ENCODE measurements around the gene OBP2B.
"Not testable (repeated sequence)": the region's sequence is repeated elsewhere in the genome, so short reads cannot be mapped to it uniquely, and the experiment has no call there.

Gene OBP2B

DNA sequence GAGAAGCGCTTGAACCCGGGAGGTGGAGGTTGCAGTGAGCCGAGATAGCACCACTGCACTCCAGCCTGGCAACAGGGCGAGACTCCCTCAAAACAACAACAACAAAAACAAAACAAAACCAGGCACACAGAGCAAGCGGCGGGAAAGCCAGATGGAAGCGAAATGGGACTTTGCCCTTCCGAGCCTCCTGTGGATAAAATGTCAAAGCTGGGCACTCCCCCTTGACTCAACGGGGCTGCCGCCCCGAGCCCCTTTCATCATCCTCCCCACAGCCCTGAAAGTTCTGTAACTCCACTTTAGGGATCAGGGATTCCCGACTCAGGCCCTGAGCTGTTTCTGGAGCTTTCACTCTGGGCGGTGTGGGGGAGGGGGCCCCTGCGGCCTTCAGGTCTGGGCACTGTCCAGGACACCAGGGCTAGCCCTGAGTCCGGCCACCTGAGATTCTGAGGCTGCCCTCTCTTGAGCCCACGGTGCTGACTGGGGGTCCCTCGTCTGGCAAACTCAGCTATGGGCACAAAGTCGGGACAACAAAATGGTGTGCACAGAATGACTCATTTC lies 30.6 kb upstream of the OBP2B start:
- peaks cover 11% of the 10 kb centered on the region for H3K4me1 ChIP-seq (ENCODE audit: control insufficient read depth, insufficient read depth, low read length, poor library complexity, severe bottlenecking)
- no peaks in the 10 kb centered on the region for H3K36me3 ChIP-seq (ENCODE audit: control insufficient read depth, insufficient read depth, low read length)
- H3K27me3 ChIP-seq (replicated peaks; ENCODE audit: control insufficient read depth, insufficient read depth, low read length, poor library complexity, severe bottlenecking), result no peaks in the 10 kb centered on the region
- H3K4me3 ChIP-seq (ENCODE audit: insufficient read depth, low read depth, low read length, poor library complexity, severe bottlenecking), result no peak overlapping the region
- H3K27ac ChIP-seq (ENCODE audit: insufficient read depth, low read length, poor library complexity, severe bottlenecking), result no peak overlapping the region
- no peaks in the 10 kb centered on the region for H3K9me3 ChIP-seq (ENCODE audit: control insufficient read depth, low read length)
- DNase-seq, result no peak

DNA sequence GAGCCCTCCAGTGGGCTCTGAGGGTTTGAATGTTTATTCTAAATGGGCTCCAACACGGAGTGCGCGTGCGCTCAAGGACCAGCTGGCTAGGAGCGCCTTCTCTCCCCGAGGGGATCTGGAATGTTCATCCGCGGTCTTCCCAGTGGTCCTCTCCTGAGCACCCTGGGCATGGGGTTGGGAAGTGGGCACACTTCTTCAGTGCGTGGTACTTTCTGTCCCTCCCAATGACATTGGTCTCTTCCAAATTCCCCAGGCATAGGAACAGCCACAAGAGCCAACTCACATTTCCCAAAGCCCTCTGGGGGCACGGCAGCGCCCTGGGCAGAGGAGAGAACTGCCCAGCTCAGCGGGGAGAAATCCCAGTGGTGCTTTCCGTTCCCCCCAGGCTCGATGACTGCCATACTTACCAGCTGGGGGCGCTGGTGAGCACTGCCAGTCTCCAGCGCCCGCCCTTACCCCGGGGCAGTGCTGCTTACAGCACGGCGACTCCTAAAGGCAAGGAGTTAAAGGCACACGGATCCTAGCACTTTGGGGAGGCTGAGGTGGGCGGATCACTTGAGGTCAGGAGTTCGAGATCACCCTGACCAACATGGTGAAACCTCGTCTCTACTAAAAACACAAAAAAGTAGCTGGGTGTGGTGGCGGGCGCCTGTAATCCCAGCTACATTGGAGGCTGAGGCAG lies 29.9 kb upstream of the OBP2B start:
- H3K9me3 ChIP-seq (ENCODE audit: control insufficient read depth, low read length), result no peaks in the 10 kb centered on the region
- peak overlapping the region; percentile 41 for H3K4me3 ChIP-seq (ENCODE audit: insufficient read depth, low read depth, low read length, poor library complexity, severe bottlenecking)
- H3K27ac ChIP-seq (ENCODE audit: insufficient read depth, low read length, poor library complexity, severe bottlenecking), result no peak overlapping the region
- H3K4me1 ChIP-seq (ENCODE audit: control insufficient read depth, insufficient read depth, low read length, poor library complexity, severe bottlenecking), result peaks cover 11% of the 10 kb centered on the region
- H3K27me3 ChIP-seq (replicated peaks; ENCODE audit: control insufficient read depth, insufficient read depth, low read length, poor library complexity, severe bottlenecking), result no peaks in the 10 kb centered on the region
- DNase-seq, result peak; percentile 23 to 39 (median 27)
- no peaks in the 10 kb centered on the region for H3K36me3 ChIP-seq (ENCODE audit: control insufficient read depth, insufficient read depth, low read length)

DNA sequence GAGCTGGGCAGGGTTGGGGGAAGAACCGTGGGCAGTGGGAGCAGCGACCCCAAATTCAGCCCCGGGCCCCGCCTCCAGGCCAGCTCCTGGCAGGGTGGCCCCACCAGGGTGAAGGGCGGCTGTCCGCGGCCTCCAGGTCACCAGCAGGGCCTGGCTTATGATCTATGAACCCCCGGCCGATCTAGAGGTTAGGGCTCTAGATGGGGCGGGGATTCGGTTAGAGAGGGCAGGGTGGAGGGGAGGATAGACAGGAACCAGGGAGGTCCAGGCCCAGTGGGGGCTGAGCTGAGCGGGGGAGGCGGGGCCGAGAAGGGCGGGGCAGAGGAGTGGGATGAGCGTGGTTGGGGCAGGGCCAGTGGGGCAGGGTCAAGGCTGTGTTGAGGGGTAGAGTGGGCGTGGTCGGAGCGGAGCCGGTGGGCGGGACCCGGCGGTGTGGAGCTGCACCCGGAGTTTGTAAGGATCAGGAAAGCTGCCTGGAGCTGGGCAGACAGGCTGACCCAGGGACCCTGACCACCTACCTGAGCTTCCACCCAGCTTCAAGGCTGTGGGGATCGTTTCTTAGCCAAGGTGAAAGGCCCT lies 29.3 kb upstream of the OBP2B start:
- DNase-seq, result no peak
- Histone ChIP-seq H3K36me3 (ENCODE audit: control insufficient read depth, insufficient read depth, low read length) (no peaks in the 10 kb centered on the region), H3K4me1 (ENCODE audit: control insufficient read depth, insufficient read depth, low read length, poor library complexity, severe bottlenecking) (peaks cover 11% of the 10 kb centered on the region), H3K27ac (ENCODE audit: insufficient read depth, low read length, poor library complexity, severe bottlenecking) (no peak overlapping the region), H3K27me3 (replicated peaks; ENCODE audit: control insufficient read depth, insufficient read depth, low read length, poor library complexity, severe bottlenecking) (no peaks in the 10 kb centered on the region), H3K9me3 (ENCODE audit: control insufficient read depth, low read length) (no peaks in the 10 kb centered on the region), H3K4me3 (ENCODE audit: insufficient read depth, low read depth, low read length, poor library complexity, severe bottlenecking) (peak overlapping the region; percentile 41)

GRCh38 chr9:133237035-133237731 lies 28.1 kb upstream of the OBP2B start:
- Histone ChIP-seq H3K4me1 (ENCODE audit: control insufficient read depth, insufficient read depth, low read length, poor library complexity, severe bottlenecking) (peaks cover 11% of the 10 kb centered on the region), H3K36me3 (ENCODE audit: control insufficient read depth, insufficient read depth, low read length) (no peaks in the 10 kb centered on the region), H3K27me3 (replicated peaks; ENCODE audit: control insufficient read depth, insufficient read depth, low read length, poor library complexity, severe bottlenecking) (no peaks in the 10 kb centered on the region), H3K9me3 (ENCODE audit: control insufficient read depth, low read length) (no peaks in the 10 kb centered on the region), H3K4me3 (ENCODE audit: insufficient read depth, low read depth, low read length, poor library complexity, severe bottlenecking) (no peak overlapping the region), H3K27ac (ENCODE audit: insufficient read depth, low read length, poor library complexity, severe bottlenecking) (no peak overlapping the region)
- DNase-seq, result no peak

- not testable (repeated sequence) for H3K9me3 ChIP-seq (ENCODE audit: control insufficient read depth, low read length); H3K27ac ChIP-seq (ENCODE audit: insufficient read depth, low read length, poor library complexity, severe bottlenecking); DNase-seq; H3K4me3 ChIP-seq (ENCODE audit: insufficient read depth, low read depth, low read length, poor library complexity, severe bottlenecking); H3K36me3 ChIP-seq (ENCODE audit: control insufficient read depth, insufficient read depth, low read length); H3K27me3 ChIP-seq (replicated peaks; ENCODE audit: control insufficient read depth, insufficient read depth, low read length, poor library complexity, severe bottlenecking)
- peaks cover 11% of the 10 kb centered on the region for H3K4me1 ChIP-seq (ENCODE audit: control insufficient read depth, insufficient read depth, low read length, poor library complexity, severe bottlenecking)
Observed at GRCh38 chr9:133236291-133237034, 27.4 kb upstream of the OBP2B start.

- DNase-seq, result no peak
- Histone ChIP-seq H3K4me3 (ENCODE audit: insufficient read depth, low read depth, low read length, poor library complexity, severe bottlenecking) (no peak overlapping the region), H3K9me3 (ENCODE audit: control insufficient read depth, low read length) (no peaks in the 10 kb centered on the region), H3K27me3 (replicated peaks; ENCODE audit: control insufficient read depth, insufficient read depth, low read length, poor library complexity, severe bottlenecking) (no peaks in the 10 kb centered on the region), H3K4me1 (ENCODE audit: control insufficient read depth, insufficient read depth, low read length, poor library complexity, severe bottlenecking) (peaks cover 11% of the 10 kb centered on the region), H3K27ac (ENCODE audit: insufficient read depth, low read length, poor library complexity, severe bottlenecking) (no peak overlapping the region), H3K36me3 (ENCODE audit: control insufficient read depth, insufficient read depth, low read length) (no peaks in the 10 kb centered on the region)
Observed at GRCh38 chr9:133235549-133236222, 26.6 kb upstream of the OBP2B start.

- H3K36me3 ChIP-seq (ENCODE audit: control insufficient read depth, insufficient read depth, low read length), result no peaks in the 10 kb centered on the region
- peaks cover 11% of the 10 kb centered on the region for H3K4me1 ChIP-seq (ENCODE audit: control insufficient read depth, insufficient read depth, low read length, poor library complexity, severe bottlenecking)
- no peak overlapping the region for H3K27ac ChIP-seq (ENCODE audit: insufficient read depth, low read length, poor library complexity, severe bottlenecking)
- no peak overlapping the region for H3K4me3 ChIP-seq (ENCODE audit: insufficient read depth, low read depth, low read length, poor library complexity, severe bottlenecking)
- no peak for DNase-seq
- H3K27me3 ChIP-seq (replicated peaks; ENCODE audit: control insufficient read depth, insufficient read depth, low read length, poor library complexity, severe bottlenecking), result no peaks in the 10 kb centered on the region
- no peaks in the 10 kb centered on the region for H3K9me3 ChIP-seq (ENCODE audit: control insufficient read depth, low read length)
Observed at GRCh38 chr9:133234577-133235322, 25.7 kb upstream of the OBP2B start.

GRCh38 chr9:133233681-133234432 lies 24.8 kb upstream of the OBP2B start:
- H3K9me3 ChIP-seq (ENCODE audit: control insufficient read depth, low read length), result no peaks in the 10 kb centered on the region
- no peaks in the 10 kb centered on the region for H3K27me3 ChIP-seq (replicated peaks; ENCODE audit: control insufficient read depth, insufficient read depth, low read length, poor library complexity, severe bottlenecking)
- H3K36me3 ChIP-seq (ENCODE audit: control insufficient read depth, insufficient read depth, low read length), result no peaks in the 10 kb centered on the region
- peaks cover 6% of the 10 kb centered on the region for H3K4me1 ChIP-seq (ENCODE audit: control insufficient read depth, insufficient read depth, low read length, poor library complexity, severe bottlenecking)
- H3K4me3 ChIP-seq (ENCODE audit: insufficient read depth, low read depth, low read length, poor library complexity, severe bottlenecking), result no peak overlapping the region
- DNase-seq, result no peak
- H3K27ac ChIP-seq (ENCODE audit: insufficient read depth, low read length, poor library complexity, severe bottlenecking), result no peak overlapping the region
